Erythroblast (primary cell): ENCODE data around the gene SLC17A5.
A peak's percentile ranks its signal among the peaks of the same experiment; 100 is the strongest.

Experiments used
- DNase-seq, 2 experiments: peaks; one replicate each; lab custom pipeline; 2025; lab: John Stamatoyannopoulos, UW
- GATA1 ChIP-seq: IDR thresholded peaks from 2 replicates; pipeline ENCODE4 v1.6.1; 2011; ENCODE audit warnings: low read depth, mild to moderate bottlenecking, control low read depth, low read length, moderate library complexity
- POLR2A ChIP-seq: IDR thresholded peaks from 2 replicates; pipeline ENCODE4 v1.6.1; 2011; ENCODE audit warnings: mild to moderate bottlenecking, low read length

SLC17A5 gene

DNA sequence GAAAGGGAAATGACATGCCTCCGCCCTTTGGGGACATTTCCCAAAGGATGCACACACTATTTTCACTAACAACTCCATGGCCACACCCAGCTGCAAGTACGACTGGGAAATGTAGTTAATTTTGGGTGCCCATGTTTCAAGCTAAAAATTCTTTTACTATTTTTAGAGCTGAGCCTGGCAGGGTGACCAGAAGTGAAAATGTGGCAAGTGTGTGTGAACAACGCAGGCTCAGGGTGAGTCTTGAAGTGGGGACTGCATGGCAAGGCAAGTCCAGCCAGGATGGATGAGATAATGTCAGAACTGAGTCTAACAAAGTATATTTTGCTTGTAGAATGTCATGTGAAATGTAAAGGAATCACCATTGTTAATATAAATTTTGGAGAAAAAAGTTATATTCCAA, 25.2 kb upstream of the SLC17A5 start:
- no peak for TF ChIP-seq POLR2A
- no peak for TF ChIP-seq GATA1

GRCh38 chr6:73675466-73676098, 21.8 kb upstream of the SLC17A5 start:
- peak; percentile 65 to 81 for DNase-seq
- no peak for TF ChIP-seq POLR2A
- TF ChIP-seq GATA1, result no peak

More for the DNA sequence above, 25.2 kb upstream of the SLC17A5 start:
- DNase-seq, result no peak

DNA sequence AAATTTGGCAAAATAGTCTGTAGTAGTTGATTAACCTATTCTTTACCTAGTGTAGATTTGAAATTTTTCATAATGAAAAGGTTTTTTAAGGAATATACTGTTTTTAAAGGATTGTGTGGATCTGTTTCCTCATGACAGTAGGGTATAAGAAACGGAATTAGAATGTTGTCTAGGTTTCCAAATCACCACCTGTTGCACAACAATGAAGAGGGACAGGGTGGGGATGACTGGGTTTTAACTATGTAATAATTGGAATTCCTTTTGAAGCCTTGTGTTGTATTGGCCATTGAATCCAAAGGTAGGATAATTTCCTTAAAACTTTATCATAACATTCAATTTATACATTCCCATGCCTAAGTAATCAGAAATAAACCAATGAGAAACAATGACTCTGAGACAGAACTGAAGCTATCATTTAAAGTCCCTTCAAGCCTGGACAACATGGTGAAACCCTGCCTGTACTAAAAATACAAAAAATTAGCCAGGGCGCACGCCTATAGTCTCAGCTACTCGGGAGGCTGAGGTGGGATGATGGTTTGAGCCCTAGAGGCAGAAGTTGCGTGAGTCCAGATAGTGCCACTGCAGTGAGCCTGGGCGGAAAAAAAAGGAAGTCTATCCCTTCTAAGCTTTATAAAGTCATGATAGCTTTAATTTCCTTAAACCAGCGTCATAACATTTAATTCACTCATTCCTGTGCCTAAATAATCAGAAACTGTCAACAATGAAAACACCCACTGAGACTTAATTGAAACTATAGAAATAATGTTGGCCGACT, 18.3 kb upstream of the SLC17A5 start:
- no peak for DNase-seq
- TF ChIP-seq POLR2A, result no peak
- no peak for TF ChIP-seq GATA1

DNA sequence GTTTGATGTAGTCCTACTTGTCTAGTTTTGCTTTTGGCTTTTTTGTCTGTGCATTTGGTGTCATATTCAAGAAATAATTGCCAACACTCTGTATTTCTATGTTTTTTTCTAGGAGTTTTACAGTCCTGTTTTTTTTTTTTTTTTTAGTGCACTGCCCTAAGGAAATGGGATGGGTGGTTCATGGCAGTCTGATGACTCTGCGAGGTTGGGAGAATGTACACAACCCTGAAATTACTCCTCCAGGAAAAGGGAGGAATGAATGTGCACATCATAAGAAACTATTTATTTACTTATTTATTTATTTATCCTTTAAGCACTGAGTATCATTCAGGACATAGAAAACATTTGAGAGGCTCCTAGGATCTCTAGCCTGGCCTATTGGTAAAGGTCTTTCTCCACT, 15.2 kb upstream of the SLC17A5 start:
- TF ChIP-seq POLR2A (no peak), GATA1 (no peak)
- no peak for DNase-seq

- no peak for TF ChIP-seq GATA1
- TF ChIP-seq POLR2A, result no peak
- DNase-seq, result no peak
Observed at GRCh38 chr6:73667798-73668197, 14.0 kb upstream of the SLC17A5 start.

GRCh38 chr6:73666393-73666792, 12.6 kb upstream of the SLC17A5 start:
- TF ChIP-seq POLR2A, result no peak
- no peak for TF ChIP-seq GATA1
- no peak for DNase-seq

- DNase-seq, result no peak
Observed at GRCh38 chr6:73665686-73666319, 12.0 kb upstream of the SLC17A5 start.

GRCh38 chr6:73664701-73665100, 10.9 kb upstream of the SLC17A5 start:
- DNase-seq, result no peak
- TF ChIP-seq GATA1 (no peak), POLR2A (no peak)

More at GRCh38 chr6:73665686-73666319, 12.0 kb upstream of the SLC17A5 start:
- TF ChIP-seq GATA1, result no peak
- TF ChIP-seq POLR2A, result no peak

GRCh38 chr6:73657201-73657600, 3.4 kb upstream of the SLC17A5 start:
- peak; percentile 7 to 22 for DNase-seq
- TF ChIP-seq POLR2A (no peak), GATA1 (no peak)

- no peak for DNase-seq
Observed at GRCh38 chr6:73656531-73657145, 2.8 kb upstream of the SLC17A5 start.

DNA sequence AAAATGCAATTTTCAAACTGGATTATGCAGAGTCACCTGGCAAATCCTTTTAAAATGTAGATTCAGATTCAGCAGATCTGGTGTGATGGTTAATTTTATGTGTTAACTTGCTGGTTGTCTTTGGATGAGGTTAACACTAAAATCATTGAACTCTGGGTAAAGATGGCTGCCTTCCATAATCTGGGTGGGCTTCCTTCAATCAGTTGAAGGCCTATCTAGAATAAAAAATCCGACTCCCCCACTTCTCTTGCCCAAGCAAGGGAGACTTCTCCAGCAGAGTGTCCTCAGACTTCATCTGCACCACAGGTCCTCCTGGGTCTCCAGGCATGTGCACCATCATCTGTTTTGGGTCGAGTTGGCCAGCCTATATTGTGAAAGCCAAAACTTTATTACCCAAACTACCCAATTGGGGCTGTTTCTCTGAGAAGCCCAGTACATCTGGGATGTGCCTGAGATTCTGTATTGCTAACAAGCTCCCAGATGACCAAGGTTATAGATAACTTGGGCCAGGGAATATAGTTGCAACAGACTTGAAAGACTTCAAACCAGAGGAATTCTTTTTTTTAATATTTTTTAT, 1.6 kb upstream of the SLC17A5 start:
- no peak for TF ChIP-seq POLR2A
- no peak for TF ChIP-seq GATA1
- DNase-seq, result no peak

More at GRCh38 chr6:73656531-73657145, 2.8 kb upstream of the SLC17A5 start:
- TF ChIP-seq POLR2A (no peak), GATA1 (no peak)

DNA sequence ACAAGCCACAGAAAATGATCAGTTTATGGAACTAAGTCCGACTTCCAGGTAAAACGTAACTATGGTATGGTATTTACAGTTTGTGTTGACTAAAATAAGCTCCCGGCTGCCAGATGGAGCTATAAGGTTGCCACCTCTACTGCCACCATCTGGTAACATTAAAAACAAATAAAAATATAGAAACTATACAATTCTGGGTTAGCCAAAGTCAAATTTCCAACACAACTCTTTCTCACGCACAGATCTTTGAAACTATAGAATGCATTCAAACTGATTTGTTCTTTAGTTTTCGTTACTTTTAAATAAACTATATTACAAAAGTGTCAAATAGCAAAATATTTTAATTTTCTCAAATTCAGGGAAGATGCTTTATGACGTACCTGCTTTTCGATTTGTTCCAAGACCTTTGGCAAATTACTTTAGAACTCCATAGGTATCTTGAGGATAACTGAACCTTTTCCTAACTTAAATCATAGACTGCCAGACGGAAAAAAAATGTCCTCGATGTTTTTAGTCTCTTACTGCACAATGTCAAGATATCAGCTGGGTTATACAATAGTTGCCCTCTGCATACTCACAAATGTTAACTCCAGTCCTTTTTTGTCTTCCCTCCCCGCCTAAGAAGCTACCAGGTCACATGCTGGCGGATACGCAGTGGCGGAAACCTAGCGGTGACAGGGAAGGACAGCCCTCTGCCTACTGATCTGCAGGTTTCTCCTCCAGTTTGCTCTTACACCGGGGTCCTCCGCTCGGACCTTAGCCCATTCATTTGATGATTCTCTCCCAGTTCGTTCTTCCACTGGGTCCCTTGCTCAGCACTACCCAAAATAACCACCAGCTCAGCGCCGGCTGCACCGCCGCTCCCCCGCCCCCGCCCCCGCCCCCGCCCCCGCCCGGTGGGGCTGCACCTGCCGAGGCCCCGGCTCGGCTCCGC, 888 bp downstream of the SLC17A5 start:
- TF ChIP-seq POLR2A (no peak), GATA1 (no peak)
- peak; percentile 78 to 81 for DNase-seq

DNA sequence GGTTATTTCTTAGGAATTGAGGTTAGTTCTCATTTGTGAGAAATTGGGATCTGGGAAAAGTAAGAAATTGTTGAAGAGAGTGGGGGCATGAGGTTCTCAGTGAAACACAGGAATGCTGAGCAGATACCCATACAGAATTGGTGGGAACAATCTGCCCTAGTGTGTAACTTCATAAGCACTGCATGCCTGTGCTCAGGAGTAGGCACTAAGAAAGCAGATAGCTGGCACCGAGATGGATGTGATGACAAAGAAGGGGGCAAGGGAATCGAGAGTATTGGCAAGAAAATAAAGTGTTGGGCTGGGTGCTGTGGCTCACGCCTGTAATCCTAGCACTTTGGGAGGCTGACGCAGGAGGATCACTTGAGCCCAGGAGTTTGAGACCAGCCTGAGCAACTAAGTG, 4.0 kb downstream of the SLC17A5 start:
- TF ChIP-seq GATA1 (no peak), POLR2A (no peak)

GRCh38 chr6:73648166-73648565, 5.6 kb downstream of the SLC17A5 start:
- no peak for DNase-seq
- TF ChIP-seq POLR2A, result no peak
- no peak for TF ChIP-seq GATA1

More for the DNA sequence above, 4.0 kb downstream of the SLC17A5 start:
- DNase-seq, result no peak
